ENCODE results near the gene AK8. TPM values are rescaled to one million over a fixed set of nuclear protein-coding genes. Genes with fewer than 3 reads are reported as not detected.
A peak's percentile ranks its signal among the peaks of the same experiment; 100 is the strongest.

The AK8 gene
- total and polyA plus RNA-seq, 9 of the 15 experiments (the other 6 are each of a cell fraction or from before 2014, with no cell fraction given): 0.06 to 0.37 TPM; not detected in 7

DNA sequence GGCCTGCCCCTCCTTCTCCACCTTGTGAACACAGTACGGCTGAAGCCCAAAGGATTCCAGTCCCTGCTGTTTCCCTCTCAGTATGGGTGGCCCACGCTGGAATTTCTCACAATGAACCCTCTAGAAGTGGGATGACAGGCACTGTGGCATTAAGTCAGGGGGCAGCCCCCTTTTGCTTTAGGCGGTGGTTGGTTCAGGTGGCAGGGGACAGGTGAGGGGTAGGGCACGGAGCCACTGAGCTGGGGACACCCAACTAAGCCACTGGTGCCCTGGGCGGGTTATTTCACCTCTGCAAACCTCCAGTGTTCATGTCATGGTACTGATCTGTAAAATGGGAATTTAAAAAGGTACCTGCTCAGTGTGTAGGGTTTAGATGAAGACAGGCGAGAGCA is 8.2 kb upstream of the AK8 start:
- in situ Hi-C loops (cut with MboI): no loop called here
- H3K36me3 ChIP-seq (ENCODE audit: control insufficient read depth, insufficient read depth, low read length): no peaks in the 10 kb centered on the region
- BruUV-seq (replicated peaks): no TSS peak
- ATAC-seq (no peak), FAIRE-seq (peak; percentile 26), DNase-seq (ENCODE audit: extremely low read depth in 1 of 4, low spot score in 3 of 4) (no peak)
- H2AFZ ChIP-seq (ENCODE audit: low read depth, low read length): no peak overlapping the region
- no peak overlapping the region for H3K27ac ChIP-seq (ENCODE audit: extremely low read depth, low read depth, low read length)
- H3K9me3 ChIP-seq (replicated peaks; ENCODE audit: control insufficient read depth, insufficient read depth, low read depth, low read length): no peaks in the 10 kb centered on the region
- H3K4me2 ChIP-seq (ENCODE audit: insufficient read depth, low read length): no peak overlapping the region
- H3K4me3 ChIP-seq: no peak overlapping the region
- POLR2A ChIA-PET: interaction anchor here (1.0 to 1.1 kb wide), 2 partner anchors 9 to 12 kb away, joined by 4 to 5 read pairs; no protein-coding TSS in a partner anchor
- peaks cover 0 to 3% of the 10 kb centered on the region in 2 experiments; a peak in 2 of 5 replicates for H3K4me1 ChIP-seq (replicated peaks in 1 of 2; ENCODE audit: control insufficient read depth in 2 of 2, insufficient read depth in 2 of 2, low read length in 2 of 2)
- CTCF ChIA-PET (ENCODE audit: low intra/inter-chr PET ratio): no interaction called here
- H3K79me2 ChIP-seq (ENCODE audit: control insufficient read depth, insufficient read depth, low read length): no peaks in the 10 kb centered on the region
- no peak overlapping the region for H3K9ac ChIP-seq (ENCODE audit: insufficient read depth in 1 of 2, low read depth in 2 of 2, low read length in 2 of 2)
- 7% methylated on average over 6 of the region's 6 CpGs for WGBS (ENCODE audit: insufficient coverage, low coverage, missing lambda C conversion rate)
- TF ChIP-seq, protein P1, sequence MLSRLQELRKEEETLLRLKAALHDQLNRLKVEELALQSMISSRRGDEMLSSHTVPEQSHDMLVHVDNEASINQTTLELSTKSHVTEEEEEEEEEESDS (CRISPR knock-in tag; IDR thresholded peaks at IDR 0.05): no peak
- TF ChIP-seq FOXP1 (CRISPR knock-in tag; IDR thresholded peaks at IDR 0.05): no peak
- TF ChIP-seq KLF13 (tag; IDR thresholded peaks at IDR 0.05; ENCODE audit: borderline replicate concordance, low read depth): no peak
- TF ChIP-seq, protein P2, sequence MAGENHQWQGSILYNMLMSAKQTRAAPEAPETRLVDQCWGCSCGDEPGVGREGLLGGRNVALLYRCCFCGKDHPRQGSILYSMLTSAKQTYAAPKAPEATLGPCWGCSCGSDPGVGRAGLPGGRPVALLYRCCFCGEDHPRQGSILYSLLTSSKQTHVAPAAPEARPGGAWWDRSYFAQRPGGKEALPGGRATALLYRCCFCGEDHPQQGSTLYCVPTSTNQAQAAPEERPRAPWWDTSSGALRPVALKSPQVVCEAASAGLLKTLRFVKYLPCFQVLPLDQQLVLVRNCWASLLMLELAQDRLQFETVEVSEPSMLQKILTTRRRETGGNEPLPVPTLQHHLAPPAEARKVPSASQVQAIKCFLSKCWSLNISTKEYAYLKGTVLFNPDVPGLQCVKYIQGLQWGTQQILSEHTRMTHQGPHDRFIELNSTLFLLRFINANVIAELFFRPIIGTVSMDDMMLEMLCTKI (IDR thresholded peaks at IDR 0.05; ENCODE audit: partially characterized antibody): no peak
- TF ChIP-seq E2F3 (CRISPR knock-in tag; IDR thresholded peaks at IDR 0.05): no peak
- no peak for TF ChIP-seq MTA1 (IDR thresholded peaks at IDR 0.05; ENCODE audit: borderline replicate concordance)
- TF ChIP-seq, protein P3, sequence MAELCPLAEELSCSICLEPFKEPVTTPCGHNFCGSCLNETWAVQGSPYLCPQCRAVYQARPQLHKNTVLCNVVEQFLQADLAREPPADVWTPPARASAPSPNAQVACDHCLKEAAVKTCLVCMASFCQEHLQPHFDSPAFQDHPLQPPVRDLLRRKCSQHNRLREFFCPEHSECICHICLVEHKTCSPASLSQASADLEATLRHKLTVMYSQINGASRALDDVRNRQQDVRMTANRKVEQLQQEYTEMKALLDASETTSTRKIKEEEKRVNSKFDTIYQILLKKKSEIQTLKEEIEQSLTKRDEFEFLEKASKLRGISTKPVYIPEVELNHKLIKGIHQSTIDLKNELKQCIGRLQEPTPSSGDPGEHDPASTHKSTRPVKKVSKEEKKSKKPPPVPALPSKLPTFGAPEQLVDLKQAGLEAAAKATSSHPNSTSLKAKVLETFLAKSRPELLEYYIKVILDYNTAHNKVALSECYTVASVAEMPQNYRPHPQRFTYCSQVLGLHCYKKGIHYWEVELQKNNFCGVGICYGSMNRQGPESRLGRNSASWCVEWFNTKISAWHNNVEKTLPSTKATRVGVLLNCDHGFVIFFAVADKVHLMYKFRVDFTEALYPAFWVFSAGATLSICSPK (IDR thresholded peaks at IDR 0.05; ENCODE audit: borderline replicate concordance): no peak
- no peak for TF ChIP-seq LCOR (CRISPR knock-in tag; IDR thresholded peaks at IDR 0.05)
- no peak for TF ChIP-seq PCBP2 (IDR thresholded peaks at IDR 0.05; ENCODE audit: low read depth, low read length, poor library complexity, severe bottlenecking)
- TF ChIP-seq POLR2AphosphoS5 (IDR thresholded peaks at IDR 0.05; ENCODE audit: control insufficient read depth, insufficient read depth, low read depth, low read length): no peak
- TF ChIP-seq ZBED1 (IDR thresholded peaks at IDR 0.05): no peak
- no peak for TF ChIP-seq CTBP1 (IDR thresholded peaks at IDR 0.05; ENCODE audit: borderline replicate concordance)
- TF ChIP-seq SREBF1 (IDR thresholded peaks at IDR 0.05; ENCODE audit: borderline replicate concordance, low read depth, low read length): no peak
- no peak for TF ChIP-seq ZNF507 (tag; conservative IDR thresholded peaks at IDR 0.05)
- H4K20me1 ChIP-seq (replicated peaks; ENCODE audit: control insufficient read depth, insufficient read depth, low read length): peaks cover 3% of the 10 kb centered on the region; the same call in 1 of the 2 replicates
- no peaks in the 10 kb centered on the region for H3K9me1 ChIP-seq (ENCODE audit: control insufficient read depth, insufficient read depth, low read length)
- peaks cover 43 to 68% of the 10 kb centered on the region in 2 experiments for H3K27me3 ChIP-seq (ENCODE audit: control insufficient read depth in 2 of 2, insufficient read depth in 2 of 2, low read length in 2 of 2)
- intact Hi-C loops (cut with micrococcal nuclease): no loop called here

Measured in K562 (cell line).